Amniotic epithelial cell (primary cell): ENCODE data around the gene MSI2.
A peak's percentile ranks its signal among the peaks of the same experiment; 100 is the strongest.

Source experiments
- DNase-seq: peaks from one replicate; pipeline ENCODE4 v3.0.0-alpha.2; 2010; ENCODE audit warnings: low read depth

The MSI2 gene

GRCh38 chr17:57246257-57246656, 10.1 kb upstream of the MSI2 start:
- DNase-seq: no peak

- DNase-seq: no peak
These were observed 9.1 kb upstream of the MSI2 start for GRCh38 chr17:57247261-57247660.

DNA sequence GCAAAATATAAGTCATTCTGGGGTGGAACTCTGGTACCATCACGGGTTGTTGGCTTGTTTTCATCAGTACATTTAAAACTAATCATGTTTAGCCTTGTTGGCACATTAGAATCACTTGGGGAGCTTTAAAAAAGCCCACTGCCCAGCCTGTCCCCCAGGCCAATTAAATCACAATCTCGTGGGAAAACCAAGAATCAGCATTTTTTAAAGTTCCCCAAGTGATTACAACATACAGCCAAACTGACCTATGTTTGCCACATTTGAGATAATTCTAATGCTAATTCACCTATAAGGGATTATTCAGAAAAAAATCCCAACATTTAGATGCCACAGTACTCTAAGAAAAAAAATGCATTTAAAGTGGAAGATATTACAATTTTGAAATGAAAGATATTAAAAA, 8.4 kb upstream of the MSI2 start:
- no peak for DNase-seq

GRCh38 chr17:57249520-57249919, 6.8 kb upstream of the MSI2 start:
- DNase-seq: no peak

DNA sequence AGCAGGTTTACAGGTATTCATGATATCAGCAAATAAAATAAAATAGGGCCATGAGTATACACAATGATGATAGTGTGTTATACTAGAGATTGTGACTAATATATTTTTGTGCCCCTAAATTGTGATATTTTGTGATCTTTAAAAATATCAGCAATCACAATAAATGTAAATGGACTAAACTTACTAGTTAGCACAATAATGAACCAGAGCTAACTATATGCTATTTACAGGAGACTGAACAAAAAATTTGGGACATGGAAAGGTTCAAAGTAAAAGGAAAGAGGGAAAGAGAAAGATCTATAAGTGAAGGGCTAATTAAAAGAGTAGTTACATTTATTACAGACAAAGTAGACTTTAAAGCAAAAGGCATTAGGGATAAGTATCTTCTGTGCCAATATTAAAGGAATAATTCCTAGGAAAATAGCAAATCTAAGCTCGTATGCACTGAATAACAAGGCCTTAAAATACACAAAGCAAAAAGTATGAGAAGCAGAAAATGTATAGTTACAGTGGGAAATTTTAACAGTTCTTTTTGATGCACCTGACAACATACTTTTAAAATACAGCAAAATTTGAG, 5.0 kb upstream of the MSI2 start:
- no peak for DNase-seq

DNA sequence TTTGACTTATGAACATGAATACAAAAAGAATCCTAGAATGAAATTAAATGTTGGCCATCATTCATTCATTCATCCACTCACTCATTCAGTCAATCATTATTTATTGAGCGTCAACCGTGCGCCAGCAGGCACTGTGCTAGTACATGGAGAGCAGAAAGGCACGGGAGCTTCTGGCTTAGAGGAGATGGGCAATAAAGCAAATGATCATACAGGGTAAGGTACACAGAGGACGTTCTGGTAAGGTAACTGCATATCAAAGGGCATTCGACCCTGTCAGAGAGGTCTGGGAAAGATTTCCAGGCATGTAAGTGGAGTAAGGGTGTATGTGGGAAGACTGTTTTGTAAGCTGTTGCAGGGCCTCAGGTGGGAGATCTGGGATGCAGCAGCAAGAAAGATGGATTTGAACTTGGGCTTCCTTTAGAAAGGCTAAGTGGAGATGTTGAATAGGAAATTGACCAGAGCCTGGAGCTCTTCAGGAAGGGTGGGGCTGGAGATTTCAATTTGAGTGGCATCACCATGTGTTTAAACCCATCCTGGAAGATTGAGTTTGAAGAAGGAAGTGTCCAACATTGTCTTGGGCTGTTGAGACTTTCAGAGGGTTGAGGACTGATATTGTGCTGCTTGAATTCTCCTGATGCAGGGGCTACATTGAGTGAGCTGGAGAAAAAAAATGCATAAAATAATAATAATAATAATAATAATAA, 2.8 kb upstream of the MSI2 start:
- DNase-seq: no peak

- DNase-seq: no peak
These were observed 1.0 kb upstream of the MSI2 start for GRCh38 chr17:57255182-57255775.

DNA sequence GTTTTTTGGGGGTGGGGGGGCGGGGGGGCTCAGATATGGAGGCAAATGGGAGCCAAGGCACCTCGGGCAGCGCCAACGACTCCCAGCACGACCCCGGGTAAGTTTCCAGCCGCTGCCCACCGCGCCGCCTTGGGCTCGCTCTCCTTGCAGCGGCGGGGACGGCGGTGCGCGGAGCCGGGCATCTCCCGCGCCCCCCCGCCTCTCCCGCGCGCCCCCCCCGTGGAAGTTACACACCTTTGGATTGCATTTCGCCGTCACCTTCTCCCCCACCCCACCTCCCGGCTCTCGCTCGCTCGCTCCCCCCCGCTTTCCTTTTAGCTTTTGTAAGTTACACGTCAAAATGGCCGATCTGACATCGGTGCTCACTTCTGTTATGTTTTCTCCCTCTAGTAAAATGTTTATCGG, 387 bp downstream of the MSI2 start:
- DNase-seq: no peak

DNA sequence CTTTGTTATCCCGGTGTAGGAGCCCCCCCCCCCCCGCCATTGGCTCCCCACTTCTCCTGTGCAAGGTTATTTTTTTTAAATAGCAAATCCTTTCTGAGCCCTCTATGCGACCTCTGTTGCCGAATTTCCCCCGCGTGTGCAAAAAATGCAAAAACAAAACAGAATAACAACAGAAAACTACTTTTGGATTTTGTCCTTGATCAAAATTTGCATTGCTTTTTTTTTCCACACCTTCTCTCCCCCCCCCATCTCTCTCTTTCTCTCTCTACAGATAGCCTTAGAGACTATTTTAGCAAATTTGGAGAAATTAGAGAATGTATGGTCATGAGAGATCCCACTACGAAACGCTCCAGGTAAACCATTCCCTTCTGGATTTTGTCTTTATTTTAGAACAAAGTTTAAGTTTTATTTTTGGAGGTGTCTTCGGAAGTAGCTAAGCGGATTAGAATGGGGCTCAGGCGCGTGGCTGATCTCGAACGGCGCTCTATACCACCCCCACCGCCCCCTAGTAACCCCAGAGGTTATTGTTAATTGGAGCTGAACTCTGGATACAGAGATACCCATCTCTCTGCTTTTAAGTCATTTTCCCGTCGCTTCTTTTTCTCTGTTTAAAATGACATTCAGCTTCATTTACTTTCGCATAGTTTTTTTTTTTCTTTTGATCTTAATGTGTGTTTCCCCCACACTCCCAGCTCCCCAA, 1.0 kb downstream of the MSI2 start:
- DNase-seq: no peak

- peak; percentile 49 for DNase-seq
These were observed 1.9 kb downstream of the MSI2 start for GRCh38 chr17:57257895-57258851.

GRCh38 chr17:57259306-57259705, 3.0 kb downstream of the MSI2 start:
- DNase-seq: no peak

- DNase-seq: no peak
These were observed 3.5 kb downstream of the MSI2 start for GRCh38 chr17:57259817-57260216.

DNA sequence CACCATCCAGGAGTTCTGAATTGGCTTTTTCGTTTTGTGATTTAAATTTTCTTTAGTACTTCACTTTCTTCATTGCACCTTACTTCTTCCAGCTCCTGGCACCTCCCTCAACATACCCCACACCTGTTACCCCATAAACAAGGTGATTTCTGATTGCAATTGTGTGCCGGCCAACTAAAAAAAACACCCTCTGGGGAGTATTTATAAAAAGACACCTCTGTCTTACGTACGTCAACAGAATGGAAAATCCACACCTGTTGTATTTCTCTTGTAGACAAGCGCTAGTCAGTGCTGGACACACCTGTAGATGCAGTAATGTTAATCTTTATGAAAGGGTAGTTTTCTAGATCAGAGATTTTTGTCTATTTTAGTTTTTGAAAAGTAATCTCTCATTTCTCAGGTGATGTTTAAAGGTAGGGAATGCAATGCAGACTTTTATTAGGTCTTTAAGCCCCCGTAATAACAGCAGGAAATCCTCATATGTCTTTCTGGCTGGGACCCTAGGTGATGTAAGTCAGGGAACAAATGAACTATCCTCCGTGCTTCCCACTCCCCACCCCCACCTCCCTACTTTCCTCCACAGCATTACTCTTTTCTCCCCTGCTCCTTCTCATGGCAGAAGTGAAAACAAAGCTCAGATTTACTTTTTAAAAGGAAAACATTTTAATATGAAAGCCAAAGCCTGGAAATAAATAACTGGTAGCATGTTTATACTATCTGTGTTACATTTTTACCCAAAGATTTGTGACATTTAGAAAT, 4.2 kb downstream of the MSI2 start:
- DNase-seq: no peak

DNA sequence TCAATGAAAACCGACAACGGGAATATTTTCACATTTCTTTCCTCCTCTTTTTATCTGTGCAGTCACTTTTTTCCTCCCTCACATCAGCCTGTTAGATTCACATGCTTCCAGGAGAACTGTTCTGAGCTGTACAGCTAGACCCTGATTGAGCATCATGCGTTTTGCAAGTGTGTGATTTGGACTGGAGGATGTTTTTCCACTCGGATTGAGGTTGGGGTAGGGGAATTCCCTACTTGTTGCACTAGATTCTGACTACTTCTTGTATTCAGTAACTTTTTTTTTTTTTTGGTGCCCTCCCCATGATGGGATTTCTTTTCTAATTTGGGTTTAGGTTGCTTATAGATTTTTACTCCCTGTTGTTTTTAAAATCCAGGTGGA, 4.8 kb downstream of the MSI2 start:
- DNase-seq: peak; percentile 65

- no peak for DNase-seq
These were observed 6.2 kb downstream of the MSI2 start for GRCh38 chr17:57262557-57262956.

DNA sequence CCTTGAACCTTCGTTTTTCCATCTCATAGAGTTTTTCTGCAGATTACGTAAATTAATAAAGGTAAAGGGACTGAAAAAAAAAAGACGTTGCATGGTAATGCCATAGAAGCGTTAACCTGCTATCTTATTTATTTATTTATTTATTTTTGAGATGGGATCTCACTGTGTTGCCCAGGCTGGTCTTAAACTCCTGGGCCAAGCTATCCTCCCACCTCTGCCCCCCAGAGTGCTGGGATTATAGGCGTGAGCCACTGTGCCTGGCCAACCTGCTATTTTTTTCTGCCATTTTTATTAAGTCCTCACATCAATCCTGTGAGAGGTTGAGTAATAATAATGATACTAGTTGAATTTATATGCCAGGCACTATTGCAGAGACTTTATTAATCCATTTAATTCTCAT, 7.9 kb downstream of the MSI2 start:
- no peak for DNase-seq

DNA sequence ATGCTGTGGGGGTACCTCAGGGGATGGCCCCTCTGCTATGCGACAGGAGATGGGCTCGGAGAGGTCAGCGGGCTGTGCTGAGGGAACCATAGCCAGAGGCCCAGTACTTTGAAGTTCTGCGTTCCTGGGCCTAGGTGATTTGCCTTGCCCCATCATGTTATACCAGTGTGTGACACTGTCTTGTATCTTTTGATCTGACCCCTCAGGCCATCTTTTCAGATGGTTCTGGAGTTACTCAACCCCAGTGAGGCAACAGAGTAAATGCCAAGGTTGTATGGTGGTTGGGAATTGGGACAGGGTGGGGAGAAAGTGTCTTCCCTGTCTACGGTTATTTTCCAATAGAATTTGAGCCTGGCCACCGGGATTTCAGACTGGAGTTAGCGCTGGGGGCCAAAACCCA, 8.5 kb downstream of the MSI2 start:
- no peak for DNase-seq

DNA sequence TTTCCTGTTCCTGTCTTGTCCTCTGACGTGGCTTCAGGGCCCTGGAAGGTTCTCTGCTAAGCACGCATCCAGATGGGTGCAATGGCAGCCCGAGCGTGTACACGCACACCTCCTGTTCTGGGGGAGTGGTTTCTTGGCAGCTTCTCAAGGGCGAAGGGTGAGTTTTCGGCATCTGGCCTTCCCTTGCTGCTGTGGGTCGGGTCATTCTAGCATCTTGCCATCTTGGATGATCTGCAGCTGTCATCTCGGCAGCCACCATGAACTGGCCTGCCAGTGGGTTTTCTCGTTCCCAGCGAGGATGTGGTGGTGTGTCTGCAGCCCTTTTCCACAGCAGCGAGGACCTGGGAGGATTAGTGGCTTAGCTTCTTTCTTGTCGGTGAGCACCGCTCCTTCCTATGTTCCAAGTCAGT, 10.6 kb downstream of the MSI2 start:
- DNase-seq: no peak

- DNase-seq: no peak
These were observed 11.9 kb downstream of the MSI2 start for GRCh38 chr17:57268181-57268580.

GRCh38 chr17:57269052-57269451, 12.7 kb downstream of the MSI2 start:
- no peak for DNase-seq

DNA sequence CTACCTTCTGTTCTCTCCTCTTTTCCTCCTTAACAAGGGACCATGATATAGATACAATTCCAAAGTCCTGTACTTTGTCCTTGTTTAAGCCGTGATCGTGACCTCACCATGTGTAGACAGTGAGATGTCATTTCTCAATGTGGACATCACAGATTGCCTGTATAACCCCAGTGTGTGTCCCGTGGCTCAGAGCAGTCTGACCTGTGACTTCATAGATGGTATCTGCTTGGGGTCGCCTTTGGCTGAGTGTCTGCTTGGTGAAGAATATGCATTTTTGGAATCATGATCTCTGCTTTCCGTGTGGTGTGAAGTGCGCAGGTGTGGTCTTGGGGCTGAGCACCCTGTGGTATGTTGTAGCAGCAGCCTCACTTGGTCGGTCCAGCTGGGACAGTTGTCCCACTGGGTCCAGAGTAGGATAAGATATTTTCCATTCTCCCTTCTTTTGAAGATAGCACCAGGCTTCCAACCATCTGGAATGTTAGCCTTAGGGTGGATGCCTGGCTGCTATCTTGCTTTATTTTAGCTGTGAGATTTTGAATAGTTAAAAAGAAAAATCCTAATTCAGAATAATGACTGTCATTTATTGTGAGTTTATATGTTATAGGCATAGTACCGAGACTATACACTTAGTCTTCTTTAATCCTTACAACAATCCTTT, 13.4 kb downstream of the MSI2 start:
- no peak for DNase-seq
